Choroid plexus epithelial cell (primary cell): ENCODE results near the gene PPIL6.

Experiments
- DNase-seq: peaks from one replicate; pipeline ENCODE4 v3.0.0-alpha.2; 2010; ENCODE audit warnings: low read depth
- H3K4me3 ChIP-seq: 2 replicates; pipeline ENCODE4 v1.5.1; 2011; ENCODE audit warnings: low read depth, mild to moderate bottlenecking, control low read depth, low read length, moderate library complexity
- CTCF ChIP-seq: conservative IDR thresholded peaks from 2 replicates; pipeline ENCODE4 v1.5.1; 2011; ENCODE audit warnings: low read depth, mild to moderate bottlenecking, control low read depth, inconsistent platforms, low read length, moderate library complexity

Gene PPIL6

DNA sequence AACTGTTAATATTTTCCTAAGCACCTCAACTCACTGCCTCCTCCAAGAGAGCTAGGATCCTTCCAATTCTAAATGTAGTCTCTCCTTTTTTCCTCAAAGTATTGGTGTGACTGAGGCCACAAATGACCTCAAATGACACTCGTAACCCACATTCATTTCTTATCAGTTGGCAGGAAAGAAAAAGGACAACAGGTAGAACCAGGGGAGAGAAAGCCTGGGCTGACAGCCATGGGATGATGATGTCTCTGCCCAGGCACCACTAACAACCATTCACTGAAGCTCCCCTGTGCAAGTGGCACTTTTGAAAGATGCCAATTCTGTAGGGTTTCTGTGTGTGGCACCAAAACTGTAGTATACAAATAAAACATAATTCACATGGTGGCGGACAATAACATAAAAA is 35.2 kb upstream of the PPIL6 start:
- TF ChIP-seq CTCF, result no peak

GRCh38 chr6:109474995-109475394 is 34.6 kb upstream of the PPIL6 start:
- DNase-seq, result no peak
- no peak for TF ChIP-seq CTCF

More for the DNA sequence above, 35.2 kb upstream of the PPIL6 start:
- no peak overlapping the region for H3K4me3 ChIP-seq
- no peak for DNase-seq

GRCh38 chr6:109473120-109473519 is 32.7 kb upstream of the PPIL6 start:
- no peak for DNase-seq
- H3K4me3 ChIP-seq, result no peak overlapping the region
- TF ChIP-seq CTCF, result no peak

More at GRCh38 chr6:109474995-109475394, 34.6 kb upstream of the PPIL6 start:
- no peak overlapping the region for H3K4me3 ChIP-seq

DNA sequence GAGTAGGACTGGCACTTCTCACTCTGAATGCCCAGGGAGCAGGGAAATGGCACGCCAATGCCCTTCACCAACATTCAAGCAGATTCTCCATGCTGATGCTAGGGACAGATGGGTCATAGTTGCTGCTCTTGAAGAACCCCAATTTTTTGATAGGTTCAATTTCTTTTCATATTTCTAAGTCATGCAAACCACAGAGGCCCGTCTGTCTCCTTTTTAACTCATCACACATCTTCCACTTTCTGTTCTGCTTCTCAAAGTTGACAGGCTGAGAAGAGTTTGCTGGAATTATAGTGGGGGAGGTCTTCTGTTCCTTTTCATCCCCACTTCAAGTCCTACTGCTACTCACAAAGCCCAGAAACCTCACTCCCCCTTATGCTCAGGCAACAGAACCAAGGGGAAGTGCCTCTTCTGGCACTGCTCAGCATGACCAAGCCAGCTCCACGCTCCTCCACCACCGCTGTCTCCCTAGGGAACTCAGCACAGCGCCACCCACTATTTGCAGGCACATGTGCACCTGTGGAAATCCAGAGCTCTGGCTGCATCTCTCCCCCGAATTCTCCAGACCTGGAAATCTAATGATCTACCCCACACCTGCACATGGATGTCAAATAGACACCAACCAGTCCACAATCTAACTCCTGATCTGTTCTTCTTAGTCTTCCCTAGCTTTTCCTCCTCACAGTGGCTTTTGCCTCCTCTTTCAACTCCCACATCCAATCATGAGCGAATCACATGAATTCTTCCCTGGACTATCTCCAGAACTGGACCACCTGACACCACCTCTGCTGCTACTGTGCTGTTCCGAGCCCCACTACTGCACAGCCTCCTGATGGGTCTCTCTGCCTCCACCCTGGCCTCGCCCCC is 31.9 kb upstream of the PPIL6 start:
- H3K4me3 ChIP-seq, result no peak overlapping the region
- TF ChIP-seq CTCF, result no peak
- DNase-seq, result no peak

GRCh38 chr6:109471105-109471810 is 30.8 kb upstream of the PPIL6 start:
- no peak for DNase-seq
- TF ChIP-seq CTCF, result no peak
- H3K4me3 ChIP-seq, result no peak overlapping the region

DNA sequence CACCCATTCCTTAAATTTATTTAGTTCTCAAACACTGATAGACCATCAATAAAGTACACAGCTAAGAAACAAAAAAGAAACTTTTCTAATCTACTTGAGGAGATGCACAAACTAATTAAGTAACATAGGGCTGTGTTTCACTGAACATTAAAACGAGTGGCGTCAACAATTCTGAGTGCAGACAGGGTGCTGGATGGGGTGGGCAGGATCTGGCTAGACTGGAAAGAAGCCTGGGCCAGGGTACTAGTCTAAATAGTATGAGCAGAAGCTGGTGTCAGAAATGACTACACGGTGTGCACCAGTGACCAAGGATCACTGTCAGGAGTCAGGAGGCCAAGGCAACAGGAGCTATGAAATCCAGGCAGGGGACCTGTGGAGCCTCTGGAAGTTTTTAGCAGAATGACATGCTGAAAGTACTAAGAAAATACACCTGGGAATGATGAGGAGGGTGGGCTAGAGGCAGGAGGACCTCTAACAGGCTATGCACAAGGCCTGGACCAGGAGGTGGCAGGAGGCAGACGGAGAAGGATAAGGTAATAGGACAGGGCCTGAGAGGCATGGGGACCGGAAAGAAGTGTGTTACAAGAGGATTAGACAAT is 29.3 kb upstream of the PPIL6 start:
- DNase-seq, result no peak
- TF ChIP-seq CTCF, result no peak
- H3K4me3 ChIP-seq, result no peak overlapping the region
